Measurements from ENCODE around the gene TRNAU1AP.
"Not testable (repeated sequence)": the region's sequence is repeated elsewhere in the genome, so short reads cannot be mapped to it uniquely, and the experiment has no call there.

- TF ChIP-seq, protein P1, sequence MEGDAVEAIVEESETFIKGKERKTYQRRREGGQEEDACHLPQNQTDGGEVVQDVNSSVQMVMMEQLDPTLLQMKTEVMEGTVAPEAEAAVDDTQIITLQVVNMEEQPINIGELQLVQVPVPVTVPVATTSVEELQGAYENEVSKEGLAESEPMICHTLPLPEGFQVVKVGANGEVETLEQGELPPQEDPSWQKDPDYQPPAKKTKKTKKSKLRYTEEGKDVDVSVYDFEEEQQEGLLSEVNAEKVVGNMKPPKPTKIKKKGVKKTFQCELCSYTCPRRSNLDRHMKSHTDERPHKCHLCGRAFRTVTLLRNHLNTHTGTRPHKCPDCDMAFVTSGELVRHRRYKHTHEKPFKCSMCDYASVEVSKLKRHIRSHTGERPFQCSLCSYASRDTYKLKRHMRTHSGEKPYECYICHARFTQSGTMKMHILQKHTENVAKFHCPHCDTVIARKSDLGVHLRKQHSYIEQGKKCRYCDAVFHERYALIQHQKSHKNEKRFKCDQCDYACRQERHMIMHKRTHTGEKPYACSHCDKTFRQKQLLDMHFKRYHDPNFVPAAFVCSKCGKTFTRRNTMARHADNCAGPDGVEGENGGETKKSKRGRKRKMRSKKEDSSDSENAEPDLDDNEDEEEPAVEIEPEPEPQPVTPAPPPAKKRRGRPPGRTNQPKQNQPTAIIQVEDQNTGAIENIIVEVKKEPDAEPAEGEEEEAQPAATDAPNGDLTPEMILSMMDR (IDR thresholded peaks at IDR 0.05; ENCODE audit: insufficient read depth, low read length), result not testable (repeated sequence)
- TF ChIP-seq POLR2AphosphoS5 (IDR thresholded peaks at IDR 0.05; ENCODE audit: low read depth), result not testable (repeated sequence)
- TF ChIP-seq, protein P2, sequence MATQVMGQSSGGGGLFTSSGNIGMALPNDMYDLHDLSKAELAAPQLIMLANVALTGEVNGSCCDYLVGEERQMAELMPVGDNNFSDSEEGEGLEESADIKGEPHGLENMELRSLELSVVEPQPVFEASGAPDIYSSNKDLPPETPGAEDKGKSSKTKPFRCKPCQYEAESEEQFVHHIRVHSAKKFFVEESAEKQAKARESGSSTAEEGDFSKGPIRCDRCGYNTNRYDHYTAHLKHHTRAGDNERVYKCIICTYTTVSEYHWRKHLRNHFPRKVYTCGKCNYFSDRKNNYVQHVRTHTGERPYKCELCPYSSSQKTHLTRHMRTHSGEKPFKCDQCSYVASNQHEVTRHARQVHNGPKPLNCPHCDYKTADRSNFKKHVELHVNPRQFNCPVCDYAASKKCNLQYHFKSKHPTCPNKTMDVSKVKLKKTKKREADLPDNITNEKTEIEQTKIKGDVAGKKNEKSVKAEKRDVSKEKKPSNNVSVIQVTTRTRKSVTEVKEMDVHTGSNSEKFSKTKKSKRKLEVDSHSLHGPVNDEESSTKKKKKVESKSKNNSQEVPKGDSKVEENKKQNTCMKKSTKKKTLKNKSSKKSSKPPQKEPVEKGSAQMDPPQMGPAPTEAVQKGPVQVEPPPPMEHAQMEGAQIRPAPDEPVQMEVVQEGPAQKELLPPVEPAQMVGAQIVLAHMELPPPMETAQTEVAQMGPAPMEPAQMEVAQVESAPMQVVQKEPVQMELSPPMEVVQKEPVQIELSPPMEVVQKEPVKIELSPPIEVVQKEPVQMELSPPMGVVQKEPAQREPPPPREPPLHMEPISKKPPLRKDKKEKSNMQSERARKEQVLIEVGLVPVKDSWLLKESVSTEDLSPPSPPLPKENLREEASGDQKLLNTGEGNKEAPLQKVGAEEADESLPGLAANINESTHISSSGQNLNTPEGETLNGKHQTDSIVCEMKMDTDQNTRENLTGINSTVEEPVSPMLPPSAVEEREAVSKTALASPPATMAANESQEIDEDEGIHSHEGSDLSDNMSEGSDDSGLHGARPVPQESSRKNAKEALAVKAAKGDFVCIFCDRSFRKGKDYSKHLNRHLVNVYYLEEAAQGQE (IDR thresholded peaks at IDR 0.05; ENCODE audit: insufficient replicate concordance, low read depth), result not testable (repeated sequence)
Measured at GRCh38 chr1:28593988-28594356, 41.1 kb downstream of the TRNAU1AP start.

Measured in HL-60 (cell line).